Bronchial epithelial cell (primary cell): Measurements from ENCODE around the gene LDB2. TPM values are rescaled to one million over a fixed set of nuclear protein-coding genes. Genes with fewer than 3 reads are reported as not detected.

Source experiments
- DNase-seq: peaks from one replicate; pipeline ENCODE4 v3.0.0-alpha.2; 2010; ENCODE audit warnings: low read depth
- FAIRE-seq: peaks from 2 replicates; lab custom pipeline; 2011; peaks lifted over from hg19 to GRCh38; lab: Jason Lieb, UNC
- H3K27me3 ChIP-seq: 2 replicates; pipeline ENCODE4 v1.5.1; 2011; ENCODE audit warnings: low read length; ENCODE audit not compliant: control insufficient read depth, insufficient read depth
- H3K36me3 ChIP-seq: 2 replicates; pipeline ENCODE4 v1.5.1; 2011; ENCODE audit warnings: low read length; ENCODE audit not compliant: control insufficient read depth, insufficient read depth
- H3K4me3 ChIP-seq: 2 replicates; pipeline ENCODE4 v1.5.1; 2011; ENCODE audit warnings: mild to moderate bottlenecking, low read depth, low read length, control low read depth
- total RNA-seq: library from RNA; depleted of rRNA; stranded (reverse); fragments of >200 nt; gene quantifications from 2 replicates; pipeline ENCODE4 v1.2.1, GENCODE V29; 2014
- TF ChIP-seq, protein P1 (sequence below): IDR thresholded peaks from 2 replicates; pipeline ENCODE4 v1.5.1; 2011; ENCODE audit warnings: mild to moderate bottlenecking, moderate library complexity, low read length, control low read depth, inconsistent platforms; ENCODE audit not compliant: insufficient read depth, severe bottlenecking

Gene LDB2
- total RNA-seq, 1 donor from 2014 or later: not detected

DNA sequence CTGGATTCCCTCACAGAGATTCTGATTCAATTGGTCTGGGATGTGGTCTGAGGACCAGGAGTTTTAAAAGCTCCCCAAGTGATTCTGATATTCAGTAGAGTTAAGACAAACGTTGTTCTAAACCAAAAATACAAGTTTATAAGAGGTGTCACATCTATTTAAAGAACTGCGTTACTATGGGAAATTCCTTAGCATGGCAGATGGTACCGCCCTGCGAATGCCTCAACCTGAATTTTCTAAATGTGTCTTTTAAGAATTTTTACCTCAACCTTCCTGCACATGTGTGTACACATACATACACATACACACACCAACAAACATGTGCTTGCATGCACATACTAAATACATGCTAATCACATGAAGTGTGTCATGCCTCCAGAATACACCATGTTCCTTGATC, 343.3 kb downstream of the LDB2 start:
- no peak for DNase-seq
- FAIRE-seq: no peak

DNA sequence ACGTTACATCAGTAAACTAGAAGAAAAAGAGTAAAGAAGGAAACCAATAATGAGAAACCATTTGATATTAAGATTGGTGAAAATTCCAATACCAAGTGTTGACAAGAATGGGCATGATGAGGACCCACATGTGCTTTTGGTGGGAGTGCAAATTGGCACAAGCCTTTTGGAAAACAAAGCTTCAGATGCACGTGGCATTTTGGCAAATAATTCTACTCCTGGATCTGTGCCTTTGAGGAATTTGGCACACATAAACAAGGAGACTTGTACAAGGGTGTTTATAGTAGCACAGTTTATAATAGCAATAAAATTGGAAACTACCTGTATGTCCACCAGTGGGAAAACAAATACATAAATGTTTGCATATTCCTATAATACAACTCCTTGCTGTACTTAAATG, 347.9 kb downstream of the LDB2 start:
- TF ChIP-seq, protein P1, sequence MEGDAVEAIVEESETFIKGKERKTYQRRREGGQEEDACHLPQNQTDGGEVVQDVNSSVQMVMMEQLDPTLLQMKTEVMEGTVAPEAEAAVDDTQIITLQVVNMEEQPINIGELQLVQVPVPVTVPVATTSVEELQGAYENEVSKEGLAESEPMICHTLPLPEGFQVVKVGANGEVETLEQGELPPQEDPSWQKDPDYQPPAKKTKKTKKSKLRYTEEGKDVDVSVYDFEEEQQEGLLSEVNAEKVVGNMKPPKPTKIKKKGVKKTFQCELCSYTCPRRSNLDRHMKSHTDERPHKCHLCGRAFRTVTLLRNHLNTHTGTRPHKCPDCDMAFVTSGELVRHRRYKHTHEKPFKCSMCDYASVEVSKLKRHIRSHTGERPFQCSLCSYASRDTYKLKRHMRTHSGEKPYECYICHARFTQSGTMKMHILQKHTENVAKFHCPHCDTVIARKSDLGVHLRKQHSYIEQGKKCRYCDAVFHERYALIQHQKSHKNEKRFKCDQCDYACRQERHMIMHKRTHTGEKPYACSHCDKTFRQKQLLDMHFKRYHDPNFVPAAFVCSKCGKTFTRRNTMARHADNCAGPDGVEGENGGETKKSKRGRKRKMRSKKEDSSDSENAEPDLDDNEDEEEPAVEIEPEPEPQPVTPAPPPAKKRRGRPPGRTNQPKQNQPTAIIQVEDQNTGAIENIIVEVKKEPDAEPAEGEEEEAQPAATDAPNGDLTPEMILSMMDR: no peak
- DNase-seq: no peak
- Histone ChIP-seq H3K4me3 (no peak overlapping the region), H3K27me3 (no peaks in the 10 kb centered on the region), H3K36me3 (no peaks in the 10 kb centered on the region)
- FAIRE-seq: no peak

More for the DNA sequence above, 343.3 kb downstream of the LDB2 start:
- TF ChIP-seq, protein P1: no peak
- Histone ChIP-seq H3K27me3 (no peaks in the 10 kb centered on the region), H3K4me3 (no peak overlapping the region), H3K36me3 (no peaks in the 10 kb centered on the region)

- H3K4me3 ChIP-seq: no peak overlapping the region
- DNase-seq (no peak), FAIRE-seq (no peak)
- H3K36me3 ChIP-seq: no peaks in the 10 kb centered on the region
- no peaks in the 10 kb centered on the region for H3K27me3 ChIP-seq
- TF ChIP-seq, protein P1: no peak
Measured at GRCh38 chr4:16545656-16546055, 352.8 kb downstream of the LDB2 start.

- no peak for FAIRE-seq
- Histone ChIP-seq H3K27me3 (no peaks in the 10 kb centered on the region), H3K4me3 (no peak overlapping the region), H3K36me3 (no peaks in the 10 kb centered on the region)
- TF ChIP-seq, protein P1: no peak
- no peak for DNase-seq
Measured at GRCh38 chr4:16544869-16545268, 353.6 kb downstream of the LDB2 start.

- no peaks in the 10 kb centered on the region for H3K36me3 ChIP-seq
- H3K27me3 ChIP-seq: no peaks in the 10 kb centered on the region
- DNase-seq (no peak), FAIRE-seq (no peak)
- TF ChIP-seq, protein P1: no peak
- no peak overlapping the region for H3K4me3 ChIP-seq
Measured at GRCh38 chr4:16544251-16544721, 354.2 kb downstream of the LDB2 start.

DNA sequence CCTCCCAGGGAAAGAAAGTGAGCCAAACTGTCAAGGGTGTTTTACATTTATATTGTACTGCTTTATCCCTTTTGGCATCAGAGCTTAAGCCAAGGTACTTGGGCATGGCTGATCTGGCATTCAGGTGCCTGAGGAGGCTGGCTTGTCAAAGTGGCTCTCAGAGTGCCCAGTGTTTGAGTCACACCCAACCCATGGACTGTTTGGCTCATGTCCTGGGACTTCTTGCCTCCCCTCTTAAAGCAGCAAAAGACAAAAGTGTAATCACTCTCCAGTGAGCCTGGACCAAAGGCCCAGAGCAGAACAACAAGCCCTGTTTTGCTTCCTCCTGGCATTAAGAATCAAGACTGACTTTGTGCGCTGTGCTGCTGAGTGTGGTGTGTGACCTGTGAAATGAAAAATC, 360.5 kb downstream of the LDB2 start:
- H3K4me3 ChIP-seq: no peak overlapping the region
- TF ChIP-seq, protein P1: no peak
- DNase-seq: no peak

More for the DNA sequence above, 360.5 kb downstream of the LDB2 start:
- Histone ChIP-seq H3K36me3 (no peaks in the 10 kb centered on the region), H3K27me3 (no peaks in the 10 kb centered on the region)
- no peak for FAIRE-seq
